ENCODE data around the gene C16orf74. TPM values are rescaled to one million over a fixed set of nuclear protein-coding genes. Genes with fewer than 3 reads are reported as not detected.

The C16orf74 gene
- total RNA-seq, 4 donors from 2014 or later = 11.0 to 13.0 (median 11.4) TPM

- Histone ChIP-seq H3K36me3 (peaks cover 37% of the 10 kb centered on the region), H3K4me3 (no peak overlapping the region), H3K9me3 (no peaks in the 10 kb centered on the region), H3K27ac (no peak overlapping the region), H3K4me1 (peaks cover 25% of the 10 kb centered on the region), H3K27me3 (no peaks in the 10 kb centered on the region)
- WGBS = 94% methylated on average over 7 of the region's 7 CpGs
- no peak for TF ChIP-seq POLR2A (IDR thresholded peaks at IDR 0.05)
- TF ChIP-seq EP300 (IDR thresholded peaks at IDR 0.05) = no peak
- no peak for TF ChIP-seq POLR2AphosphoS5 (IDR thresholded peaks at IDR 0.05)
- no peak for TF ChIP-seq CTCF (IDR thresholded peaks at IDR 0.05)
- DNase-seq (ENCODE audit: low spot score in 2 of 2) = no peak
Measured at GRCh38 chr16:85796599-85796998, 45.7 kb upstream of the C16orf74 start.

DNA sequence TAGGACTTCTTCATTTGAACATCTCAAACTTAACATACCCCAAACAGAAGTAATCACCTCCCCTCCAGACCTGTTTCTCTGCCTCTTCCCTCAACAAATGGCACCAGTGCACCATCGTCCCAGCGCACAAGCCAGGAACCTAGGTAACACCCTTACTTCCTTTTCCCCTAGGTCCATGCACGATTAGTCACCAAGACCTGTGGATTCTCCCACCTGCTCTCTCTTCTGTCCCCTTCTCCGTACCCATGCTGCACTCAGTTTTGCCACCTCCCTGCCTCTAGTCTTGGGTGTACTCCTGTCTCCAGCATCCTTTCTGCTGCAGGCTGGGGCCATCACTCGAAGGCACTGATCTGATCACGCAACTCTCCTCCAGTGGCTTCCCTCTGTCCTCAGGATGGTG is 45.3 kb upstream of the C16orf74 start:
- WGBS = 84% methylated on average over 6 of the region's 6 CpGs
- no peaks in the 10 kb centered on the region for H3K9me3 ChIP-seq
- no peak overlapping the region for H3K27ac ChIP-seq
- H3K4me1 ChIP-seq = peaks cover 25% of the 10 kb centered on the region
- no peak for TF ChIP-seq EP300 (IDR thresholded peaks at IDR 0.05)
- TF ChIP-seq POLR2AphosphoS5 (IDR thresholded peaks at IDR 0.05) = no peak
- no peak for TF ChIP-seq POLR2A (IDR thresholded peaks at IDR 0.05)
- TF ChIP-seq CTCF (IDR thresholded peaks at IDR 0.05) = no peak
- peaks cover 34% of the 10 kb centered on the region for H3K36me3 ChIP-seq
- no peak overlapping the region for H3K4me3 ChIP-seq
- no peak for DNase-seq (ENCODE audit: low spot score in 2 of 2)
- no peaks in the 10 kb centered on the region for H3K27me3 ChIP-seq

DNA sequence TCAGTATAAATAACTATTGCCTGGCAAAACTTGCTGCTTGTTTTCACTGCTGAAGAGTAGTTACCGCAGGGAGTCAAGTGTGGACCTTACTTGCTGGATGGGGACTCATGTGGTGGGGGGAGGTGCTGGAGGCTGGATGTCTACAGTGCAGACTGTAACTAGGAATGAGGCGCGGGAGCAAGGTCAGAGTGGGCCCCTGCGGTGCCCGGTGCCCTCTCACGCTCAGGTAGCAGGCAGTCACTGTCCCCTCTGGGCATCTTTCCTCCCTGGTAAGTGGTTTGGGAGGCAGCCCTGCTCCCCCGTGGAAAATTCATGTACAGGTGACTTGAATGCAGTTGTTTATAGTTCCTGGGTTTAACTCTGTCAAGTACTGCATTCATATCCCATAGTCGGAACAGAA is 43.8 kb upstream of the C16orf74 start:
- no peak for DNase-seq (ENCODE audit: low spot score in 2 of 2)
- no peak overlapping the region for H3K4me3 ChIP-seq
- peaks cover 14% of the 10 kb centered on the region for H3K4me1 ChIP-seq
- H3K9me3 ChIP-seq = no peaks in the 10 kb centered on the region
- 83% methylated on average over 8 of the region's 8 CpGs for WGBS
- no peak overlapping the region for H3K27ac ChIP-seq
- H3K27me3 ChIP-seq = no peaks in the 10 kb centered on the region
- TF ChIP-seq POLR2A (IDR thresholded peaks at IDR 0.05) (no peak), POLR2AphosphoS5 (IDR thresholded peaks at IDR 0.05) (no peak), CTCF (IDR thresholded peaks at IDR 0.05) (no peak), EP300 (IDR thresholded peaks at IDR 0.05) (no peak)
- peaks cover 34% of the 10 kb centered on the region for H3K36me3 ChIP-seq

DNA sequence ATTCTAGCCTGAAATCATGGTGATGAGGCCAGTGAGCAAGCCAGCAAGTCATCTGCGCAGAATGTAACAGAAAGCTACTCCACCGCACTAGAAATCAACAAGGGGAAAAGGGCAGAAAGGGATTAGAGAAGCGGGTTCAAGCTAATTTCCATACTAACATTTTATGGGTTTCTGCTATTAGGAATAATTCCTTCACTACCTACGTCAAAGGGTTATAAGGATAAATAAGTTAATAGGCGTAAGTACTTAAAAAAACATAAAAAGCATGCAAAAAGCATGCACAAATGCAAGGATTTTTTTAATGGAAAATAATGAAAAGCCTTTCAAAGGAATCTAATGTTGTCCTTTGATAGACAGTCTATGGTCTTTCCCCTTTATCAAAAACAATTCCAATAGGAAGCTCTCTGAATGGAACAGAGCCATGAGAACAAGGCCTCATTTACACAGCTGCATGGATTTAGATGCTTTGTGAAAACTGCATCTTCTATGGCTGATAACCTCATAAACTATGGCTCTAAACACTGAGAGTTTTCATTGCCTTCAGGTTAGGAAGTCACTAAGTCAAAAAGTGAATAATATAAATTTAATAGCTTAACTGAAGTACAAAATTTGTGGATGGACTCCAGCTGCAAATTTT is 42.9 kb upstream of the C16orf74 start:
- H3K27me3 ChIP-seq = no peaks in the 10 kb centered on the region
- DNase-seq (ENCODE audit: low spot score in 2 of 2) = no peak
- H3K9me3 ChIP-seq = no peaks in the 10 kb centered on the region
- WGBS = 91% methylated on average over 5 of the region's 5 CpGs
- H3K27ac ChIP-seq = no peak overlapping the region
- H3K4me1 ChIP-seq = peaks cover 14% of the 10 kb centered on the region
- TF ChIP-seq EP300 (IDR thresholded peaks at IDR 0.05) (no peak), POLR2AphosphoS5 (IDR thresholded peaks at IDR 0.05) (no peak), POLR2A (IDR thresholded peaks at IDR 0.05) (no peak), CTCF (IDR thresholded peaks at IDR 0.05) (no peak)
- H3K4me3 ChIP-seq = no peak overlapping the region
- peaks cover 35% of the 10 kb centered on the region for H3K36me3 ChIP-seq

DNA sequence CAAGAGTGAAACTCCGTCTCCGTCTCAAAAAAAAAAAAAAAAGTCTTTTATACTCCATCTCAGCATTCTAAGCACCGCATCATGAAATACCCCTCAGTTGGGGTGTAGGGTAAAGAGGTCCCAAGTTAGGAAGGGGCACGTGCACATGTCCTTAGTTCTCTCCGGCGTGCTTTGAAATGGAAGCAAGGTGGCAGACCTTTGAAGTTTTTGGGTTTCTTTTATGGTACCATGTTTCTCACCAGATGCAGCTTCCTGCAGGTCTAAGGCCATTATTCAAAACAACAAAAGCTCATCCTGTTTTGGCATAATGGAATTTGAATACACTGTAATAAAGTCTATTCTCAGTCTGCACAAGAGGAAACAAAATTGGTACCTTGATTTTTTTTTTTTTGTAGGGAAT is 38.9 kb upstream of the C16orf74 start:
- Histone ChIP-seq H3K9me3 (no peaks in the 10 kb centered on the region), H3K27me3 (no peaks in the 10 kb centered on the region), H3K4me1 (no peaks in the 10 kb centered on the region), H3K4me3 (no peak overlapping the region), H3K36me3 (peaks cover 46% of the 10 kb centered on the region), H3K27ac (no peak overlapping the region)
- TF ChIP-seq POLR2AphosphoS5 (IDR thresholded peaks at IDR 0.05) (no peak), POLR2A (IDR thresholded peaks at IDR 0.05) (no peak), EP300 (IDR thresholded peaks at IDR 0.05) (no peak), CTCF (IDR thresholded peaks at IDR 0.05) (no peak)
- DNase-seq (ENCODE audit: low spot score in 2 of 2) = no peak
- 94% methylated on average over 6 of the region's 6 CpGs for WGBS
